Measurements from ENCODE around the gene COL9A1.

DNA sequence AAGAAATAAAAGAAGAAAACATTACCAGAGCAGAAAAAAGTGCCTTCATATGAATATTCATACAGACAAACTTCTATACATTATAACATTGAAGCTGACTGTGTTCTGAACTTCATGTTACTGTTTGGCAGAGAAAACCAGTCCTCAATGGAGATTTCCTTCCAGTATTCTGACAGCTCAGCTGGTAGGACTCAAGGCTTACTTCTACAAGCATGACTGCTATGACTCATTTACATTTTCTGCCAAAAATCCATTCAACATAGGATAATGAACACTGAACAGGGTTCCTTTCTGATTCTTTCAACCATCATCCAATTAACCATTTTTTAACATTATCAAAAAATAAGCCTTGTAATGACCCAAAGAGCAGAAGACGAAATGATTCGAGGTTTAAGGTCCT is 25.4 kb downstream of the COL9A1 start:
- TF ChIP-seq CTCF (IDR thresholded peaks at IDR 0.05; ENCODE audit: borderline replicate concordance, extremely low read depth, low read length, poor library complexity, severe bottlenecking) (no peak), EZH2 (IDR thresholded peaks at IDR 0.05; ENCODE audit: borderline replicate concordance, low read depth, low read length, severe bottlenecking) (no peak)
